Liver (tissue), 9 donors: ENCODE data around the gene PIGW. TPM values are rescaled to one million over a fixed set of nuclear protein-coding genes. Genes with fewer than 3 reads are reported as not detected.

ENCODE experiments used
- DNase-seq: peaks from one replicate; pipeline ENCODE4 v3.0.0-alpha.2; 2017; ENCODE audit warnings: low spot score
- H3K27ac ChIP-seq, 2 donors: one replicate each; pipeline ENCODE4 v1.7.0; 2013; ENCODE audit warnings: inconsistent platforms in 2 of 2, low read length in 2 of 2, control low read depth in 1 of 2, low read depth in 1 of 2, mild to moderate bottlenecking in 1 of 2
- H3K27me3 ChIP-seq, 4 donors: one replicate each; pipeline versions ENCODE4 v1.6.1 to v1.7.0; 2013; ENCODE audit warnings: low read length in 3 of 4, inconsistent platforms in 1 of 4, mild to moderate bottlenecking in 1 of 4, moderate library complexity in 1 of 4; ENCODE audit not compliant: control insufficient read depth in 4 of 4, insufficient read depth in 4 of 4
- H3K36me3 ChIP-seq, 4 donors: one replicate each; pipeline versions ENCODE4 v1.6.1 to v1.7.0; 2013; ENCODE audit warnings: low read length in 3 of 4, mild to moderate bottlenecking in 3 of 4, low read depth in 1 of 4, moderate library complexity in 1 of 4; ENCODE audit not compliant: control insufficient read depth in 4 of 4, insufficient read depth in 3 of 4
- H3K4me1 ChIP-seq, 4 donors: one replicate each; pipeline versions ENCODE4 v1.6.1 to v1.7.0; 2013; ENCODE audit warnings: low read length in 3 of 4, mild to moderate bottlenecking in 3 of 4, moderate library complexity in 1 of 4; ENCODE audit not compliant: control insufficient read depth in 4 of 4, insufficient read depth in 4 of 4
- H3K4me3 ChIP-seq, 3 donors: one replicate each; pipeline versions ENCODE4 v1.6.1 to v1.7.0; 2013; ENCODE audit warnings: low read length in 3 of 3, control low read depth in 1 of 3, low read depth in 1 of 3, mild to moderate bottlenecking in 1 of 3
- H3K9ac ChIP-seq, 2 donors: one replicate each; pipeline ENCODE4 v1.7.0; 2013; ENCODE audit warnings: low read length in 2 of 2, mild to moderate bottlenecking in 2 of 2, moderate library complexity in 2 of 2, control low read depth in 1 of 2, low read depth in 1 of 2
- H3K9me3 ChIP-seq, 4 donors: one replicate each; pipeline versions ENCODE4 v1.6.1 to v1.7.0; 2013; ENCODE audit warnings: low read length in 3 of 4; ENCODE audit not compliant: control insufficient read depth in 4 of 4
- ATF3 ChIP-seq: IDR thresholded peaks from 2 replicates; pipeline ENCODE4 v1.6.1; 2016; ENCODE audit warnings: antibody characterized with exemption
- CTCF ChIP-seq: fragments of 150-350 bp; IDR thresholded peaks from 2 replicates; pipeline ENCODE4 v1.5.1; 2017; ENCODE audit warnings: improper control_type of control experiment, low read depth, low read length; ENCODE audit not compliant: missing input control
- FOXA1 ChIP-seq: IDR thresholded peaks from 2 replicates; pipeline ENCODE4 v1.6.1; 2016; ENCODE audit warnings: antibody characterized with exemption
- FOXA2 ChIP-seq: IDR thresholded peaks from 2 replicates; pipeline ENCODE4 v1.6.1; 2016; ENCODE audit warnings: antibody characterized with exemption
- GABPA ChIP-seq, 2 donors: IDR thresholded peaks in 1 of 2; conservative IDR thresholded peaks in 1 of 2; 2 replicates each; pipeline ENCODE4 v1.6.1; 2016; ENCODE audit warnings: antibody characterized with exemption in 2 of 2, mild to moderate bottlenecking in 1 of 2, moderate library complexity in 1 of 2
- HNF4A ChIP-seq, 2 donors: conservative IDR thresholded peaks; 2 replicates each; pipeline ENCODE4 v1.6.1; 2016; ENCODE audit warnings: antibody characterized with exemption in 2 of 2, mild to moderate bottlenecking in 2 of 2
- HNF4G ChIP-seq: IDR thresholded peaks from 2 replicates; pipeline ENCODE4 v1.6.1; 2016; ENCODE audit warnings: antibody characterized with exemption
- MAX ChIP-seq: IDR thresholded peaks from 2 replicates; pipeline ENCODE4 v1.6.1; 2016; ENCODE audit warnings: antibody characterized with exemption
- NR2F2 ChIP-seq: IDR thresholded peaks from 2 replicates; pipeline ENCODE4 v1.6.1; 2016; ENCODE audit warnings: antibody characterized with exemption
- RAD21 ChIP-seq, 2 donors: IDR thresholded peaks; 2 replicates each; pipeline ENCODE4 v1.6.1; 2016; ENCODE audit warnings: antibody characterized with exemption in 2 of 2, mild to moderate bottlenecking in 2 of 2
- RXRA ChIP-seq, 2 donors: IDR thresholded peaks; 2 replicates each; pipeline ENCODE4 v1.6.1; 2017 to 2018; ENCODE audit warnings: antibody characterized with exemption in 2 of 2, mild to moderate bottlenecking in 1 of 2
- SP1 ChIP-seq: IDR thresholded peaks from 2 replicates; pipeline ENCODE4 v1.6.1; 2018; ENCODE audit warnings: antibody characterized with exemption, mild to moderate bottlenecking
- TAF1 ChIP-seq: conservative IDR thresholded peaks from 2 replicates; pipeline ENCODE4 v1.6.1; 2016; ENCODE audit warnings: antibody characterized with exemption, mild to moderate bottlenecking
- ZBTB33 ChIP-seq: IDR thresholded peaks from 2 replicates; pipeline ENCODE4 v1.6.1; 2016; ENCODE audit warnings: antibody characterized with exemption
- WGBS: extraction: QIAGEN DNeasy Blood & Tissue Kit; methylation state at CpG from one replicate; pipeline ENCODE4 v1.1.7; 2013; 5-methylcytosine and 5-hydroxymethylcytosine counted together
- polyA plus RNA-seq, 2 donors: library from polyadenylated mRNA; stranded (reverse) in 1 of 2; unstranded in 1 of 2; fragments of 200-250 nt in 1 of 2; fragments of >200 nt in 1 of 2; fragmentation: Nextera tagmentation in 1 of 2; extraction: Ambion mirVana in 1 of 2; gene quantifications; one replicate each; pipeline versions ENCODE4 v1.2.1 to v1.2.3, GENCODE V29; 2013 to 2015
- total RNA-seq, 2 donors: library from RNA; depleted of rRNA; stranded (reverse); fragments of >200 nt; gene quantifications; one replicate each; pipeline ENCODE4 v1.2.3, GENCODE V29; 2014
- donor health status: healthy.
- donor health status: healthy.
- donor health status: healthy.
- donor health status: healthy.
- donor health status: healthy.

Gene PIGW
- total and polyA plus RNA-seq, 4 donors = 3.2 to 9.6 (median 6.1) TPM

GRCh38 chr17:36542755-36543154 is 8.0 kb downstream of the PIGW start:
- DNase-seq = no peak
- Histone ChIP-seq H3K27me3 (no peaks in the 10 kb centered on the region), H3K9me3 (no peaks in the 10 kb centered on the region), H3K36me3 (peaks cover 0 to 4% (median 2%) of the 10 kb centered on the region in 4 donors), H3K4me3 (no peak overlapping the region), H3K9ac (no peak overlapping the region), H3K4me1 (peaks cover 0 to 29% (median 23%) of the 10 kb centered on the region in 4 donors), H3K27ac (no peak overlapping the region)
- 96% methylated on average over 15 of the region's 15 CpGs for WGBS
- no peak for TF ChIP-seq CTCF
- no peak for TF ChIP-seq ZBTB33
- no peak for TF ChIP-seq RXRA (IDR thresholded peaks at IDR 0.05)
- TF ChIP-seq NR2F2 = no peak
- TF ChIP-seq HNF4G = no peak
- no peak for TF ChIP-seq FOXA1
- no peak for TF ChIP-seq GABPA (IDR thresholded peaks at IDR 0.05 in 1 of 2, conservative IDR thresholded peaks at IDR 0.05 in 1 of 2)

- DNase-seq = peak; percentile 59
- Histone ChIP-seq H3K36me3 (peaks cover 0 to 3% (median 1%) of the 10 kb centered on the region in 4 donors), H3K9me3 (no peaks in the 10 kb centered on the region), H3K27me3 (no peaks in the 10 kb centered on the region), H3K4me3 (peak overlapping the region; percentile 51 to 97 (median 93)), H3K9ac (peak overlapping the region; percentile 63 to 96), H3K27ac (peak overlapping the region; percentile 99 to 100), H3K4me1 (peaks cover 4 to 40% (median 29%) of the 10 kb centered on the region in 4 donors)
- under 1% methylated on average over 10 of the region's 10 CpGs for WGBS
- peak in 1 of 2 donors; percentile 11 for TF ChIP-seq RAD21 (IDR thresholded peaks at IDR 0.05)
- no peak for TF ChIP-seq NR2F2
- TF ChIP-seq CTCF = peak; percentile 8
Measured at GRCh38 chr17:36544044-36544306, 9.2 kb downstream of the PIGW start.

GRCh38 chr17:36544307-36545076 is 9.7 kb downstream of the PIGW start, which contains the start of gene GGNBP2:
Gene GGNBP2, plus strand, starts transcription at chr17:36544919. Its CDS starts 806 bp downstream, at chr17:36545725.
- DNase-seq = peak; percentile 90
- peak within 1 kb of the TSS; percentile 93 to 98 (median 97) for H3K4me3 ChIP-seq
- TF ChIP-seq RXRA (IDR thresholded peaks at IDR 0.05) (no peak), TAF1 (peak; percentile 51), SP1 (no peak), CTCF (no peak), FOXA2 (no peak), GABPA (IDR thresholded peaks at IDR 0.05 in 1 of 2, conservative IDR thresholded peaks at IDR 0.05 in 1 of 2) (no peak), RAD21 (IDR thresholded peaks at IDR 0.05) (no peak), NR2F2 (no peak), HNF4A (conservative IDR thresholded peaks at IDR 0.05) (peak in 1 of 2 donors; percentile 5), ATF3 (no peak), ZBTB33 (peak; percentile 98), MAX (no peak), FOXA1 (no peak)

More at GRCh38 chr17:36544307-36545076, 9.7 kb downstream of the PIGW start, which contains the start of gene GGNBP2:
- WGBS = under 1% methylated on average over 71 of the region's 71 CpGs
- Histone ChIP-seq H3K9ac (peak within 1 kb of the TSS; percentile 93 to 98), H3K27me3 (no peaks in the 10 kb centered on the region), H3K4me1 (peaks cover 4 to 40% (median 29%) of the 10 kb centered on the region in 4 donors), H3K27ac (peak within 1 kb of the TSS; percentile 99 to 100), H3K36me3 (peaks cover 0 to 3% (median 1%) of the 10 kb centered on the region in 4 donors), H3K9me3 (no peaks in the 10 kb centered on the region)
